Skeletal muscle satellite cell (primary cell): ENCODE measurements around the gene CCNY.

Experiments used
- H3K27me3 ChIP-seq: 2 replicates; pipeline ENCODE4 v1.7.0; 2013; ENCODE audit warnings: low read length; ENCODE audit not compliant: control insufficient read depth, insufficient read depth
- H3K36me3 ChIP-seq: 2 replicates; pipeline ENCODE4 v1.7.0; 2013; ENCODE audit warnings: mild to moderate bottlenecking, control low read depth, low read length; ENCODE audit not compliant: insufficient read depth
- H3K4me1 ChIP-seq: 2 replicates; pipeline ENCODE4 v1.7.0; 2013; ENCODE audit warnings: low read length; ENCODE audit not compliant: control insufficient read depth, insufficient read depth
- H3K4me2 ChIP-seq: 2 replicates; pipeline ENCODE4 v1.7.0; 2013; ENCODE audit warnings: mild to moderate bottlenecking, low read length
- H3K4me3 ChIP-seq: 2 replicates; pipeline ENCODE4 v1.7.0; 2013; ENCODE audit warnings: low read length
- H3K9ac ChIP-seq: 2 replicates; pipeline ENCODE4 v1.7.0; 2013; ENCODE audit warnings: mild to moderate bottlenecking, low read depth, low read length, moderate library complexity
- H3K9me3 ChIP-seq: replicated peaks from 2 replicates; pipeline ENCODE4 v1.7.0; 2013; ENCODE audit warnings: mild to moderate bottlenecking, control low read depth, low read length

The CCNY gene

GRCh38 chr10:35451151-35452016, 115.1 kb downstream of the CCNY start:
- no peak overlapping the region for H3K9ac ChIP-seq
- H3K4me3 ChIP-seq = no peak overlapping the region
- no peaks in the 10 kb centered on the region for H3K27me3 ChIP-seq
- no peaks in the 10 kb centered on the region for H3K36me3 ChIP-seq
- H3K4me2 ChIP-seq = peak overlapping the region; percentile 13
- H3K4me1 ChIP-seq = peaks cover 78% of the 10 kb centered on the region
- no peaks in the 10 kb centered on the region for H3K9me3 ChIP-seq

- peaks cover 73% of the 10 kb centered on the region for H3K4me1 ChIP-seq
- no peaks in the 10 kb centered on the region for H3K36me3 ChIP-seq
- H3K27me3 ChIP-seq = no peaks in the 10 kb centered on the region
- no peak overlapping the region for H3K4me2 ChIP-seq
- no peaks in the 10 kb centered on the region for H3K9me3 ChIP-seq
- no peak overlapping the region for H3K9ac ChIP-seq
- no peak overlapping the region for H3K4me3 ChIP-seq
Observed at GRCh38 chr10:35452171-35452570, 115.9 kb downstream of the CCNY start.

GRCh38 chr10:35452847-35453246, 116.5 kb downstream of the CCNY start:
- Histone ChIP-seq H3K4me1 (peaks cover 67% of the 10 kb centered on the region), H3K4me3 (no peak overlapping the region), H3K4me2 (no peak overlapping the region), H3K9ac (no peak overlapping the region), H3K27me3 (no peaks in the 10 kb centered on the region), H3K36me3 (no peaks in the 10 kb centered on the region), H3K9me3 (no peaks in the 10 kb centered on the region)

- H3K4me3 ChIP-seq = peak overlapping the region; percentile 61
- no peaks in the 10 kb centered on the region for H3K9me3 ChIP-seq
- no peaks in the 10 kb centered on the region for H3K36me3 ChIP-seq
- no peaks in the 10 kb centered on the region for H3K27me3 ChIP-seq
- no peak overlapping the region for H3K9ac ChIP-seq
- H3K4me1 ChIP-seq = peaks cover 67% of the 10 kb centered on the region
- peak overlapping the region; percentile 81 for H3K4me2 ChIP-seq
Observed at GRCh38 chr10:35453855-35454532, 117.7 kb downstream of the CCNY start.

GRCh38 chr10:35456153-35456720, 119.9 kb downstream of the CCNY start:
- Histone ChIP-seq H3K9ac (no peak overlapping the region), H3K27me3 (no peaks in the 10 kb centered on the region), H3K4me1 (peaks cover 50% of the 10 kb centered on the region)

GRCh38 chr10:35456784-35457183, 120.5 kb downstream of the CCNY start:
- H3K9ac ChIP-seq = no peak overlapping the region
- no peaks in the 10 kb centered on the region for H3K27me3 ChIP-seq
- peaks cover 50% of the 10 kb centered on the region for H3K4me1 ChIP-seq
- no peaks in the 10 kb centered on the region for H3K9me3 ChIP-seq
- H3K4me2 ChIP-seq = no peak overlapping the region
- H3K4me3 ChIP-seq = no peak overlapping the region
- H3K36me3 ChIP-seq = no peaks in the 10 kb centered on the region

More at GRCh38 chr10:35456153-35456720, 119.9 kb downstream of the CCNY start:
- Histone ChIP-seq H3K4me3 (no peak overlapping the region), H3K9me3 (no peaks in the 10 kb centered on the region), H3K4me2 (no peak overlapping the region), H3K36me3 (no peaks in the 10 kb centered on the region)

- H3K4me1 ChIP-seq = peaks cover 57% of the 10 kb centered on the region
- no peaks in the 10 kb centered on the region for H3K27me3 ChIP-seq
- no peak overlapping the region for H3K9ac ChIP-seq
- H3K9me3 ChIP-seq = no peaks in the 10 kb centered on the region
- H3K36me3 ChIP-seq = no peaks in the 10 kb centered on the region
- peak overlapping the region; percentile 24 for H3K4me2 ChIP-seq
- no peak overlapping the region for H3K4me3 ChIP-seq
Observed at GRCh38 chr10:35458500-35459448, 122.5 kb downstream of the CCNY start.

GRCh38 chr10:35459449-35459847, 123.1 kb downstream of the CCNY start:
- no peak overlapping the region for H3K4me2 ChIP-seq
- no peak overlapping the region for H3K4me3 ChIP-seq
- peaks cover 52% of the 10 kb centered on the region for H3K4me1 ChIP-seq

GRCh38 chr10:35460852-35461460, 124.6 kb downstream of the CCNY start:
- no peak overlapping the region for H3K4me3 ChIP-seq
- H3K36me3 ChIP-seq = no peaks in the 10 kb centered on the region
- H3K27me3 ChIP-seq = no peaks in the 10 kb centered on the region
- H3K9me3 ChIP-seq = no peaks in the 10 kb centered on the region
- H3K9ac ChIP-seq = no peak overlapping the region
- H3K4me2 ChIP-seq = no peak overlapping the region
- H3K4me1 ChIP-seq = peaks cover 42% of the 10 kb centered on the region

More at GRCh38 chr10:35459449-35459847, 123.1 kb downstream of the CCNY start:
- Histone ChIP-seq H3K36me3 (no peaks in the 10 kb centered on the region), H3K9me3 (no peaks in the 10 kb centered on the region), H3K9ac (no peak overlapping the region), H3K27me3 (no peaks in the 10 kb centered on the region)

- Histone ChIP-seq H3K36me3 (no peaks in the 10 kb centered on the region), H3K4me2 (no peak overlapping the region), H3K27me3 (no peaks in the 10 kb centered on the region), H3K4me3 (no peak overlapping the region), H3K9ac (no peak overlapping the region), H3K9me3 (no peaks in the 10 kb centered on the region), H3K4me1 (peaks cover 42% of the 10 kb centered on the region)
Observed at GRCh38 chr10:35462491-35462934, 126.2 kb downstream of the CCNY start.
